Activated CD4-positive, alpha-beta T cell treated with anti-CD3 and anti-CD28 coated beads, Interleukin-10, Interleukin-2, amounts not matched to agents 100 ng/mL and 50 ng/mL, durations not matched to agents 16 hours and 8 hours (primary cell): ENCODE data around the gene ELAVL2.

Experiments used
- DNase-seq: peaks from one replicate; pipeline ENCODE4 v3.0.0-alpha.2; 2020

Gene ELAVL2

GRCh38 chr9:23821375-23822181 is 4.5 kb downstream of the ELAVL2 start:
- no peak for DNase-seq

DNA sequence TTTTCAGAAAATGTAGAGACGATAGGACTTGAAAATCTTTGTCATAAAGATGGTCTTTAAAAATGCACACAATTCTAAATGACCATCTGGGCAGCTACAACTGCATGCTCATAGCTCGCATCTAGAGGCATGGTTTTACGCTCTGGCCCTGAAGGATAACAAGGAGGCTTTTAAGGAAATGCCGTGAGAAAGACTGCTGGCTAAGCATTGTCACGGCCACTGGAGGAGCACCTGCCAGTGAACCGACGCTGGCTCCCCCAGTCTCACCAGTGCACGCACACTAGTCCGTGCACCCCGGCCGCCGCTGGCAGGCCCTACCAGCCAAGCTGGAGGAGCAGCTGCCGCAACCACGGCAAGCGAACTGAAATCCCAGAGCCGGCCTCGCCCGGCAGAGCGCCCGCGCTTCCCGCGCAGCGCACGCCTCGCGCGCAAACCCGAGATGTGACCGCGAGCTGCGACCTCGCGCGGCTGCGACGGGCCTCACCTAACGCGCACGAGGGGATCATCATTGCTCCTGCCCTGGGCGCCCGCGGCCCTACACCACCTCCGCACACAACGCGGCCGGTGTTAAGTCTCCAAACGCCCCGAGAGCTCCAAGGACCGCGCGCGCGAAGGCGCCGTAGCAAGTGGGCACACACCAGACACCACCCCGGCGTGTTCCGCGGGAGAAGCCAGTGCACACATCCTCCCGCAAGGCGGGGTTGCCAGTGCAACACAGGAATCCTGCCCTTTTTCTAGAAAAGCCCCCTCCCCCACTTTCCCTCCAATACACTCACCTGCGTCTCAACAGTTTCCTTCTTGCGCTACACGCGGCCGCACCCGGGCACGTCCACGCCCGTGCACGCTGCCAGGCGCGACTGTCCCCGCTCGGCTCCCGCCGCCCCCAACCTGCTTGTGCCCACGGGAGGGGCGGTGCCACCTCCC is 5.3 kb downstream of the ELAVL2 start:
- no peak for DNase-seq

GRCh38 chr9:23819403-23819802 is 6.6 kb downstream of the ELAVL2 start:
- DNase-seq = no peak

- no peak for DNase-seq
Measured at GRCh38 chr9:23814243-23814642, 11.8 kb downstream of the ELAVL2 start.

- DNase-seq = no peak
Measured at GRCh38 chr9:23812673-23813072, 13.4 kb downstream of the ELAVL2 start.

- no peak for DNase-seq
Measured at GRCh38 chr9:23811633-23812032, 14.4 kb downstream of the ELAVL2 start.

GRCh38 chr9:23803216-23803615 is 22.8 kb downstream of the ELAVL2 start:
- no peak for DNase-seq

- DNase-seq = no peak
Measured at GRCh38 chr9:23801523-23801922, 24.5 kb downstream of the ELAVL2 start.

GRCh38 chr9:23799521-23799920 is 26.5 kb downstream of the ELAVL2 start:
- DNase-seq = no peak

DNA sequence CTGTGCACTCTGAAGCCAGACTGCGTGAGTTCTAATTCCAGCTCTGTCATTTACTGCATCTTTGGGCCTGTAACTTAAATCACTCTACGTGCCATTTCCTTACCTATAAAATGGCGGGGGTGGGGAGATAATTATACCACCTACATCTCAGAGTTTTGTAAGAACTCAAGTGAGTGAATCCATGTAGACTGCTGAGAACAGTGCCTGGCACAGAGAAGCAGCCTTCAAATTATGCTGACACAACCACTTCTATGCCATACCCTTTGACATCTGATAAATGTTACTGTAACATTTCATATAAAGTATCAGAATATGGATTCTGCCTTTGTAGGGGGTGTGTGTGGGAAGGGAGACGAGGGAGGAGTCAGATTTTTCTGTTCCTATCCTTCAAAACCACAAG is 27.7 kb downstream of the ELAVL2 start:
- no peak for DNase-seq

GRCh38 chr9:23796209-23796608 is 29.8 kb downstream of the ELAVL2 start:
- DNase-seq = no peak

DNA sequence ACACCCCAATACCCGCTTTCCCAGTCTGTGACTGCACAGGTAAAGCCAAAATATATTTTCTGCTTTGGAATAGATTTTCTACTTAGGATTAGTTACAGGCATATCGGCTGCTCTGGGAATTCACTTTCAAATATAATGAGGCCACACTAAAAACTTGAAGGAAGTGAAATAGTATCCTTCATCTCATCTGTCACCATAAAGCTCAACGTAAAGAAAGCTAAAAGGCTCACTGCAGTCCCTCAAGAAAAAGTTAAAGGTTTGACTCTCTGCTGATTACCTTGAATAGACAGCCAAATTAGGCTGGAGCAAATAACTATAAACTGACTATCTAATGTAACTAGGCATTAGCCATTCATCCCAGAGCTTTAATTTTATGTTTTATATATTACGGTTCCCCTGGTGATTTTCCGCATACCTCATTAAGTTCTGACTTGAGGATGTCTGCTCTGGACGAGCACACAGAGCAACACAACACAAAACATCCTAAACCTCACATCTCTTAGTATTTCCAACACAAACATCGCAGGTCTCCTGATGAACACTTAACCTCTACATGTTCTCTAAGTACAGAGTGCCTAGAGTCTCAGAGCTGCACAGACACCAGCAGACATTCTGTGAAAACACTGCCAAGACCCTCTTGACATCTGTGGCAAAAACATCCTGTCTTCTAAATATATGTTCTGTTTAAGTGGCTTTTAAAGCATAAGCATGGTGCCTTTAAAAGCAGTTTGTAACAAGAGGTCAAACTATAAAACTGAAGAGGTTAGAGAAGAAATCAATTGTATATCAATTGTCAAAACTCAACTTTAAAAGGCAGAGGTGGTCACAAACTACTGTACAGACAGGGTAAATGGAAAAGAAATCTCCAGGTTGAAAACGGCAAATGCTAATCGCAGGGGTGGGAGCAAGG is 35.4 kb downstream of the ELAVL2 start:
- DNase-seq = no peak

DNA sequence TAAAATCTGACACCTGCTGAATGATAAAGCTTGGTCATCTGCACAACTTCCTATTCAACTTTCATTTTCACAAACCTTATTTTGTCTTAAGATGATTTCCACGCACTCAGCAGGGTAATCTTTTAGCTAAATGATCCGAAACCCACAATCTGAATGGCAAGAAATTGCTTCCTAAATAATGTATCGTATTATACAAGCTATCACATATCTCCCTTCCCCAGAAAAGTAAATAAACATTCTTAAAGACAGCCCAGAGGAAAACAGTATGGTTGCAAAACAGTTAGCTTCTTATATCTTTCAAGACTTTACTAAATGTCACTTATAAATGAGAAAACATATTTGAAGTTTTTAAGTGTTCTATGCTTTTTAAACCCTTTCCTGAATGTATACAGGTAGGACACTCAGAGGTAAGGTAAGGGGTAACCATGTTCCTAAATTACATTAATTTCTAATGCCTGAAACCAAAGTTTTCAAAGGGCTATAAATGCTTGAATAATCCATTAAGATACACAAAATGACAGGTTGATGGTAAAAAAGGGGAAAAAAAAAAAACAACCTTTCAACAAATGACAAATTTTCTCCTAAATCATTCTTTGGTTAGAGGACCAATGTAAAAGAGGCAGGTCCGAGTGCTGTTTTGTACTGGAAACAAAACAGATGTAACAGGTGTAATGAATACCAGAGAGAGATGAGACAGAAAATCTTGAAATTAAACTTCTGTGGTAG is 36.3 kb downstream of the ELAVL2 start:
- no peak for DNase-seq

DNA sequence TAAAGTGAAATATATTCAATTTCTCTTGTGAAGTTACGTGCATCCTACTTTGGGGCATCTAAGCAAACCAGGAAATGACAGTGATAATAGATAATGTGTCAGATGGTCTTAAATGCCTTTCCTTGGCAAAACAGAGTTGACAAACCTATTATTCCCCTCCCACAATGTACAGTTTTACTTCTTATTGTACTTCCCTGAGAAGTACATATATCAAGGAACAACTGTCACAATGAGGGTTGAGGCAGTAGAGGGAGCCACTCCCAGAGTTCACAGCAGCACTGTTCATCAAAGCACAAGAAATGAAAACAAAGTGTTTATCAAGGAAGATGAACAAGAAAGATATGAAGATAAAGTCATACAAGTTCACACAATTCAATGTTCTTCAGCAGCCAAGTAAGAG is 41.1 kb downstream of the ELAVL2 start:
- DNase-seq = no peak

GRCh38 chr9:23783509-23783908 is 42.5 kb downstream of the ELAVL2 start:
- DNase-seq = no peak

GRCh38 chr9:23779220-23779619 is 46.8 kb downstream of the ELAVL2 start:
- no peak for DNase-seq

DNA sequence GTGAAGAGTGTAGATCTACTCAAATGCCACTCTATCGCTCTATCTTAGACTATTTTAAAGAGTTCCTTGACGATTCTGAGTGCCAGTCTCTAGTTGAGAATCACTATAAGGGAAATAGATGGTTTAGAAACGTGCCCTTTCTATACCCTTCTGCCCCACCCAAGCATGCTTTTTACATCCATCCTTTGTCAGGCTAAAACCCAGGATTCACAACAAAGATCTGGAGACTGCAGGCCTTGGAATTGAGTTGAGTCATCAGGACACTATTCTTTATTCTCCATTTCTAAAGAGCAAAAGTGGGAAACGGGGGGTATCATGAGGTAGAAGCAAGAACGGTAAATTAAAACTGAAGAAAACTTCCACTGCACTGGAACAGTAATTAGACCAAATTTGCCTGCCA is 48.7 kb downstream of the ELAVL2 start:
- DNase-seq = no peak

DNA sequence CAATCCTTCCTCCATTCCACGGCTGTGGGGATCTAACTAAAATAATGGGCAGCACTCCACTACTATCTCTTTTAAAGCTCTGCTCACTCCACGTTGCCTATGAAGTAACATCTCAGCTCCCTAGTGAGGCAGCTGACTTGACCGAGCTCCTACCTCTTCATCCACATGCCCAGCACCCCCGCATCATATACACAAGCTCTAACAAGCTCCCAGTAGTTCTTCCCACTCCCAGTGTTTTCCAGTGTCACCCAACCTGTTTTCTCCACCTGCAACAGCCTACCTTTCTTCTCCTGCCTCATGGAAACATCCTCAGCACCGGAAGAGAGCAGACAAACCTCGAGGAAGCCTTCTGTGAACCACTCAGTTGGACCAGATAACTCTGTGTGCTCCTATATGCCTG is 50.5 kb downstream of the ELAVL2 start:
- no peak for DNase-seq

GRCh38 chr9:23774266-23774665 is 51.8 kb downstream of the ELAVL2 start:
- DNase-seq = no peak

DNA sequence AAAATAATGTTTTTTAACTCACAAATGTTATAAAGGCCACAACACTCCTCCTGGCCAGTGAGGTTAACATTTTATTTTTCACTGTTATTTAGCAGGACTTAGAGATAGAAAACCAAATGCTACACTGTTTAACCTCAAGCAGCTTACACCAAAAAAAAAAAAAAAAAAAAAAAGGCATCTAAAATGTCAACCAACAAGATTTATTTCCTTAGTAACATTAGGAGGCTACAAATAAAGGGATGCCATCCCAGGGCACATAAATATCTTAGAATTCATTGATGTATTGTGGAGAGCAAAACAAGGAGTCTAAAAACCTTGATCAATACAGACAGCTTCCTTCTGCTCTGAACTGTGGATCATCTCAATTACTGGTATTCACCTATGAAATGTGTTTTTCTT is 53.7 kb downstream of the ELAVL2 start:
- no peak for DNase-seq

DNA sequence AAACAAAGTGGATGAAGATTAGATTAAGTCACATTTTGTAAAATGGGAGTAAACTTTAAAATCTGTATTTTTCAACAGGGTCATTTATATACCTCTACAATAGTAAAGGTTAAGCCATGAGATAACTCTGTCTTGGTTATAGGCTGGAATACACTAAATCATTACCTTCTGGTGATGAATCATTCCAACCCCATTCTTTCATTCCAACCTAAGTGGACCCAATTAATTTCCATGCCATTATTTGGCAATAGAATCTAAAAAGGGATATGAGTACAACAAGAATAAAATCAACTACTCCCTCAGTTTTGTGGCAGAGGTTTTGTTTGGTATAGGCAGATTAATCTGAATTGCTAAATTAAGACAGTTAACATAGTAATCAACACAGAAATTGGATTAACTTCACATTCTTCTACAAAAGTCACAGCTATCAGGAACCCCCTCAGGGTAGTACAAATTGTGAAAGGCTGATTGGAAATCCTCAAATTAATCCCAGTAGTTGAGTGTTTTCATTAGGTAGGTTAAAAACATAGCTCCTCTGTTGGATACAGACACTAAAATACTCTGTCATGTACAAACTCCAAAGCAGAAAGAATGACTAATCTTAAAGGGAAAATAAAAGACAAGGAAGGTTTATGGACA is 54.2 kb downstream of the ELAVL2 start:
- no peak for DNase-seq
